Activated CD8-positive, alpha-beta T cell treated with anti-CD3 and anti-CD28 coated beads for 36 hours (primary cell): Measurements from ENCODE around the gene TCF12. TPM values are rescaled to one million over a fixed set of nuclear protein-coding genes. Genes with fewer than 3 reads are reported as not detected.

Source experiments
- ATAC-seq: fragments of 200-7000 bp; cut with Tn5 transposase; one replicate; pipeline ENCODE4 v1.10.0; 2021; ENCODE audit warnings: mild to moderate bottlenecking, moderate library complexity
- CTCF ChIA-PET: fragments of 350-600 bp; sonication (Branson Sonifier 250); formaldehyde crosslinking; loops from one replicate; lab custom pipeline; 2021; ENCODE audit warnings: antibody characterized with exemption; lab: Charles Lee
- POLR2A ChIA-PET: fragments of 350-600 bp; sonication (Branson Sonifier 250); formaldehyde crosslinking; loops from one replicate; lab custom pipeline; 2021; ENCODE audit warnings: antibody characterized with exemption; lab: Charles Lee
- DNase-seq: peaks from one replicate; pipeline ENCODE4 v3.0.0-alpha.2; 2020
- H3K27ac Mint-ChIP-seq: one replicate; pipeline ENCODE4 v1.8.0; 2021; ENCODE audit warnings: mild to moderate bottlenecking, mixed read lengths
- H3K27me3 Mint-ChIP-seq: one replicate; pipeline ENCODE4 v1.8.0; 2021; ENCODE audit warnings: mixed read lengths
- H3K36me3 Mint-ChIP-seq: one replicate; pipeline ENCODE4 v1.8.0; 2021; ENCODE audit warnings: low read depth, mixed read lengths
- H3K4me1 Mint-ChIP-seq: one replicate; pipeline ENCODE4 v1.8.0; 2021; ENCODE audit warnings: low read depth, mixed read lengths
- H3K4me3 Mint-ChIP-seq: one replicate; pipeline ENCODE4 v1.8.0; 2021; ENCODE audit warnings: mild to moderate bottlenecking, moderate library complexity, mixed read lengths
- H3K9me3 Mint-ChIP-seq: one replicate; pipeline ENCODE4 v1.8.0; 2021; ENCODE audit warnings: mixed read lengths
- CTCF ChIP-seq: fragments of 200-600 bp; IDR thresholded peaks from one replicate; pipeline ENCODE4 v1.8.0; 2022; ENCODE audit warnings: antibody characterized with exemption, mild to moderate bottlenecking
- intact Hi-C: fragments of 100-400 bp; cut with micrococcal nuclease; formaldehyde crosslinking; loops from one replicate; pipeline ENCODE4 v1.10.0; 2022
- total RNA-seq, 2 experiments: library from RNA; stranded (reverse); gene quantifications; one replicate each; pipeline ENCODE4 v1.2.3, GENCODE V29; 2021

Gene TCF12
- total RNA-seq, 2 experiments from 2014 or later = 60.5 to 67.4 TPM

GRCh38 chr15:56957812-56958406 lies 39.5 kb downstream of the TCF12 start:
- no peak overlapping the region for H3K27ac Mint-ChIP-seq
- DNase-seq (no peak), ATAC-seq (no peak)
- no peak for TF ChIP-seq CTCF
- POLR2A ChIA-PET = interaction anchor here (1.0 to 1.2 kb wide), 2 partner anchors 9 to 40 kb away, joined by 3 to 4 read pairs; partner anchors contain the start of gene TCF12
- H3K4me3 Mint-ChIP-seq = no peak overlapping the region
- H3K4me1 Mint-ChIP-seq = peaks cover 35% of the 10 kb centered on the region
- peaks cover 23% of the 10 kb centered on the region for H3K36me3 Mint-ChIP-seq
- intact Hi-C loops = no loop called here
- CTCF ChIA-PET = no interaction called here
- H3K27me3 Mint-ChIP-seq = no peaks in the 10 kb centered on the region
- peaks cover 15% of the 10 kb centered on the region for H3K9me3 Mint-ChIP-seq

GRCh38 chr15:56959318-56959648 lies 40.8 kb downstream of the TCF12 start:
- H3K4me3 Mint-ChIP-seq = no peak overlapping the region
- peaks cover 15% of the 10 kb centered on the region for H3K9me3 Mint-ChIP-seq
- H3K36me3 Mint-ChIP-seq = peaks cover 20% of the 10 kb centered on the region
- ChIA-PET CTCF (interaction anchor here (0.9 to 1.1 kb wide), 2 partner anchors 11 to 41 kb away, joined by 3 read pairs; partner anchors contain the start of gene TCF12), POLR2A (no interaction called here)
- no peaks in the 10 kb centered on the region for H3K27me3 Mint-ChIP-seq
- intact Hi-C loops = no loop called here
- peaks cover 47% of the 10 kb centered on the region for H3K4me1 Mint-ChIP-seq
- DNase-seq (no peak), ATAC-seq (no peak)
- H3K27ac Mint-ChIP-seq = no peak overlapping the region
- TF ChIP-seq CTCF = no peak

- Mint-ChIP-seq H3K4me1 (peaks cover 53% of the 10 kb centered on the region), H3K27me3 (no peaks in the 10 kb centered on the region), H3K9me3 (peaks cover 10% of the 10 kb centered on the region), H3K36me3 (peaks cover 12% of the 10 kb centered on the region), H3K27ac (no peak overlapping the region), H3K4me3 (no peak overlapping the region)
- ATAC-seq (no peak), DNase-seq (no peak)
- intact Hi-C loops = loop anchor here (10.0 kb wide), 1 partner anchor 45 kb away; the partner anchor contains the start of gene TCF12
- POLR2A ChIA-PET = no interaction called here
- CTCF ChIA-PET = no interaction called here
- no peak for TF ChIP-seq CTCF
Observed at GRCh38 chr15:56960116-56960515, 41.7 kb downstream of the TCF12 start.

GRCh38 chr15:56963126-56963525 lies 44.7 kb downstream of the TCF12 start:
- ATAC-seq = no peak
- Mint-ChIP-seq H3K4me1 (peaks cover 56% of the 10 kb centered on the region), H3K27me3 (no peaks in the 10 kb centered on the region), H3K27ac (no peak overlapping the region), H3K9me3 (no peaks in the 10 kb centered on the region), H3K4me3 (no peak overlapping the region), H3K36me3 (no peaks in the 10 kb centered on the region)
- intact Hi-C loops = loop anchor here (10.0 kb wide), 1 partner anchor 48 kb away; the partner anchor contains the start of gene TCF12
- no peak for DNase-seq
- ChIA-PET POLR2A (no interaction called here), CTCF (interaction anchor here (1.0 kb wide), 1 partner anchor 14 kb away, joined by 4 read pairs; no protein-coding TSS in a partner anchor)
- no peak for TF ChIP-seq CTCF

- Mint-ChIP-seq H3K27me3 (no peaks in the 10 kb centered on the region), H3K9me3 (no peaks in the 10 kb centered on the region), H3K27ac (no peak overlapping the region), H3K36me3 (no peaks in the 10 kb centered on the region), H3K4me3 (no peak overlapping the region), H3K4me1 (peaks cover 57% of the 10 kb centered on the region)
- intact Hi-C loops = loop anchor here (10.0 kb wide), 1 partner anchor 49 kb away; the partner anchor contains the start of gene TCF12
- ChIA-PET POLR2A (no interaction called here), CTCF (interaction anchor here (0.7 to 1.0 kb wide), 2 partner anchors 14 to 17 kb away, joined by 3 to 4 read pairs; no protein-coding TSS in a partner anchor)
- ATAC-seq (no peak), DNase-seq (no peak)
- TF ChIP-seq CTCF = no peak
Observed at GRCh38 chr15:56963710-56964109, 45.3 kb downstream of the TCF12 start.
